ENCODE measurements around the gene GCNA.

- TF ChIP-seq, protein P1, sequence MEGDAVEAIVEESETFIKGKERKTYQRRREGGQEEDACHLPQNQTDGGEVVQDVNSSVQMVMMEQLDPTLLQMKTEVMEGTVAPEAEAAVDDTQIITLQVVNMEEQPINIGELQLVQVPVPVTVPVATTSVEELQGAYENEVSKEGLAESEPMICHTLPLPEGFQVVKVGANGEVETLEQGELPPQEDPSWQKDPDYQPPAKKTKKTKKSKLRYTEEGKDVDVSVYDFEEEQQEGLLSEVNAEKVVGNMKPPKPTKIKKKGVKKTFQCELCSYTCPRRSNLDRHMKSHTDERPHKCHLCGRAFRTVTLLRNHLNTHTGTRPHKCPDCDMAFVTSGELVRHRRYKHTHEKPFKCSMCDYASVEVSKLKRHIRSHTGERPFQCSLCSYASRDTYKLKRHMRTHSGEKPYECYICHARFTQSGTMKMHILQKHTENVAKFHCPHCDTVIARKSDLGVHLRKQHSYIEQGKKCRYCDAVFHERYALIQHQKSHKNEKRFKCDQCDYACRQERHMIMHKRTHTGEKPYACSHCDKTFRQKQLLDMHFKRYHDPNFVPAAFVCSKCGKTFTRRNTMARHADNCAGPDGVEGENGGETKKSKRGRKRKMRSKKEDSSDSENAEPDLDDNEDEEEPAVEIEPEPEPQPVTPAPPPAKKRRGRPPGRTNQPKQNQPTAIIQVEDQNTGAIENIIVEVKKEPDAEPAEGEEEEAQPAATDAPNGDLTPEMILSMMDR (IDR thresholded peaks at IDR 0.05), result no peak
- TF ChIP-seq POLR2A (IDR thresholded peaks at IDR 0.05), result no peak
Measured at GRCh38 chrX:71638409-71638808, 60.2 kb downstream of the GCNA start.
